Suprapubic skin (tissue), 3 donors: Measurements from ENCODE around the gene HSD11B1L.

Experiments used
- EP300 ChIP-seq: sonication (generic); formaldehyde crosslinking; IDR thresholded peaks from one replicate; pipeline ENCODE4 v1.6.1; 2017; ENCODE audit warnings: antibody characterized with exemption
- POLR2A ChIP-seq, 2 donors: fragments of 450-650 bp; IDR thresholded peaks; one replicate each; pipeline ENCODE4 v1.6.1; 2017; ENCODE audit warnings: antibody characterized with exemption in 2 of 2, mild to moderate bottlenecking in 2 of 2, moderate library complexity in 2 of 2
- TF ChIP-seq, protein P1 (sequence below), 2 donors: fragments of 200-600 bp in 1 of 2; fragments of 450-650 bp in 1 of 2; sonication (generic) in 1 of 2; IDR thresholded peaks; one replicate each; pipeline ENCODE4 v1.5.1; 2016 to 2019; ENCODE audit warnings: antibody characterized with exemption in 2 of 2, mild to moderate bottlenecking in 1 of 2, moderate library complexity in 1 of 2

DNA sequence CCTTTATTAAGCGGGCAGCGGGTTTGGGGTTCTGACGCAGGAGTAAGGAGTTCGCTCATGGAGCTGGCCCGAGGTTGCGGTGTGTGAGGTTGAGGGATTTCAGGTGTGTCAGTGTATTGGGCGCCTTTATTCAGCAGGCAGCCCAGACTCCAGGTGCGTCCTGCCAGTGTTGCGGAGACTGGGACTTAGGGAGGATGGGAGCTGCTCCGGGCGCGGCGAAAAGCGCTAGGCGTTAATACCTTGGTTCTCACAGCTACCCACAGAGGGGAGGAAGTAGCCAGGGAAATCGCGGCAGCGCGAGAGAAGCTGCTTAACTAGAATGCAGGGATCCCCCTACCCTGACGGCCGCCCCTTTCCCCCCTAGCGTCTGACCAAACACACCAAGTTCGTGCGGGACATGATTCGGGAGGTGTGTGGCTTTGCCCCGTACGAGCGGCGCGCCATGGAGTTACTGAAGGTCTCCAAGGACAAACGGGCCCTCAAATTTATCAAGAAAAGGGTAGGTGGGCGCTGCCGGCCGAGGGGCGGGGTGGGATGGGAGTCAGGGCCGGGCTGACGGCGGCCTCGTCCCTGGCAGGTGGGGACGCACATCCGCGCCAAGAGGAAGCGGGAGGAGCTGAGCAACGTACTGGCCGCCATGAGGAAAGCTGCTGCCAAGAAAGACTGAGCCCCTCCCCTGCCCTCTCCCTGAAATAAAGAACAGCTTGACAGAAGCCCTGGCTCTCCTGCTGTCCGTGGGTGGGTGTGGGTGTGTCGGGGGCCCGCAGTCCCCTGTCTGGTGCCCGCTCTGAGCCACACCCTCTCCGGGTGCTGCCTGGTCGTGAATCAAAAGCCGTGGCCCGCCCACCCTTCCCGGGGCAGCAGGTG is 10.4 kb downstream of the HSD11B1L start:
- TF ChIP-seq, protein P1, sequence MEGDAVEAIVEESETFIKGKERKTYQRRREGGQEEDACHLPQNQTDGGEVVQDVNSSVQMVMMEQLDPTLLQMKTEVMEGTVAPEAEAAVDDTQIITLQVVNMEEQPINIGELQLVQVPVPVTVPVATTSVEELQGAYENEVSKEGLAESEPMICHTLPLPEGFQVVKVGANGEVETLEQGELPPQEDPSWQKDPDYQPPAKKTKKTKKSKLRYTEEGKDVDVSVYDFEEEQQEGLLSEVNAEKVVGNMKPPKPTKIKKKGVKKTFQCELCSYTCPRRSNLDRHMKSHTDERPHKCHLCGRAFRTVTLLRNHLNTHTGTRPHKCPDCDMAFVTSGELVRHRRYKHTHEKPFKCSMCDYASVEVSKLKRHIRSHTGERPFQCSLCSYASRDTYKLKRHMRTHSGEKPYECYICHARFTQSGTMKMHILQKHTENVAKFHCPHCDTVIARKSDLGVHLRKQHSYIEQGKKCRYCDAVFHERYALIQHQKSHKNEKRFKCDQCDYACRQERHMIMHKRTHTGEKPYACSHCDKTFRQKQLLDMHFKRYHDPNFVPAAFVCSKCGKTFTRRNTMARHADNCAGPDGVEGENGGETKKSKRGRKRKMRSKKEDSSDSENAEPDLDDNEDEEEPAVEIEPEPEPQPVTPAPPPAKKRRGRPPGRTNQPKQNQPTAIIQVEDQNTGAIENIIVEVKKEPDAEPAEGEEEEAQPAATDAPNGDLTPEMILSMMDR (IDR thresholded peaks at IDR 0.05), result no peak
- TF ChIP-seq POLR2A (IDR thresholded peaks at IDR 0.05) (no peak), EP300 (no peak)
